GM12873 (cell line): ENCODE measurements around the gene DUS1L.

Experiments used
- TF ChIP-seq, protein P1 (sequence below): IDR thresholded peaks from 2 replicates; pipeline ENCODE4 v1.5.1; 2012; ENCODE audit warnings: low read depth, mild to moderate bottlenecking, moderate library complexity, low read length, control low read depth; ENCODE audit not compliant: insufficient read depth; ENCODE audit errors: missing control alignments

Gene DUS1L

DNA sequence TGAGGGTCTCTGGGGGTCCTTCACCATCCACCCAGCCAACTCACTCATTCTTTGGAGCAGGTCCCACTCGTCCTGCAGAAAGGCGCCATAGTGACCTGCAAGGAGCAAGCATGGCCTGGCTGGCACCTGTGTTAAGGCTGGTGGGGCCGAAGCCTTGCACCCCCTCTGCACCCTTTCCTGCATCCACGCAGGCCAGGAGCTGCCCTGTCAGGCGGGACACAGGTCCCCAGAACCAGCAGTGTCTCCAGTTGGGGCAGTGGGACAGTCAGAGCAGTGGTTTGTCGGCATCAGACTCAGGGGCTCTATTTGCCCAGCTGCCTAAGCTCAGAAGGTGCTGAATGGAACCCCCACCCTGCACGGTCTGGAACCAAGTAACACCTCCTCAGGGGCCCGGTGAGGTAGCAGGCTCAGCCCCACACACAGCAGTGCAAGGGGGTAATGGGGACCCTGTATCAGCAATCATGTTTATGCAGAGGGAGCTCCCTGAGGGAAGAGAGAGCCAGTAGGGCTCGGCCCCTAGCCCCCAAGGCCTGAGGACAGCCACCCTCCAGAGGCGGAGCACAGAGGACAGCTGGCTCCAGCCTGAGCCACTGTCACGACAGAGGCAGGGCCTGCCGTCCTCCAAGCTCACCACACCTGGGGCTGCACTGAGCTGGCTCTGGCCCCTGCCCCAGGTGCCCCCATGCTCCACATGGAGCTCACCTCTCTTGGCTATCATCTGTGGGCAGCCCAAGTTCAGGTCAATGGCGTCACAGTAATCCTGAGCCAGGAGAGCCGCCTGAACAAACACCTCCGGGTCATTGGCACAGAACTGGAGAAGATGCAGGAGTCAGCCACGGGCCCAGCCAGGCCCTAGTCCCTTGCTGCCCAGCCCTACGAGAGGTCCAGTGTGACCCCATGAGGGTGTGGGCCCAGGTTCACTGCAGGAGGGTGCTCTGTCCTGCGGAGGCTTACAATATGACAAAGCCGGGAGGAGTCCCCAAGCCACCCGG, 1.9 kb downstream of the DUS1L start:
- TF ChIP-seq, protein P1, sequence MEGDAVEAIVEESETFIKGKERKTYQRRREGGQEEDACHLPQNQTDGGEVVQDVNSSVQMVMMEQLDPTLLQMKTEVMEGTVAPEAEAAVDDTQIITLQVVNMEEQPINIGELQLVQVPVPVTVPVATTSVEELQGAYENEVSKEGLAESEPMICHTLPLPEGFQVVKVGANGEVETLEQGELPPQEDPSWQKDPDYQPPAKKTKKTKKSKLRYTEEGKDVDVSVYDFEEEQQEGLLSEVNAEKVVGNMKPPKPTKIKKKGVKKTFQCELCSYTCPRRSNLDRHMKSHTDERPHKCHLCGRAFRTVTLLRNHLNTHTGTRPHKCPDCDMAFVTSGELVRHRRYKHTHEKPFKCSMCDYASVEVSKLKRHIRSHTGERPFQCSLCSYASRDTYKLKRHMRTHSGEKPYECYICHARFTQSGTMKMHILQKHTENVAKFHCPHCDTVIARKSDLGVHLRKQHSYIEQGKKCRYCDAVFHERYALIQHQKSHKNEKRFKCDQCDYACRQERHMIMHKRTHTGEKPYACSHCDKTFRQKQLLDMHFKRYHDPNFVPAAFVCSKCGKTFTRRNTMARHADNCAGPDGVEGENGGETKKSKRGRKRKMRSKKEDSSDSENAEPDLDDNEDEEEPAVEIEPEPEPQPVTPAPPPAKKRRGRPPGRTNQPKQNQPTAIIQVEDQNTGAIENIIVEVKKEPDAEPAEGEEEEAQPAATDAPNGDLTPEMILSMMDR = no peak

DNA sequence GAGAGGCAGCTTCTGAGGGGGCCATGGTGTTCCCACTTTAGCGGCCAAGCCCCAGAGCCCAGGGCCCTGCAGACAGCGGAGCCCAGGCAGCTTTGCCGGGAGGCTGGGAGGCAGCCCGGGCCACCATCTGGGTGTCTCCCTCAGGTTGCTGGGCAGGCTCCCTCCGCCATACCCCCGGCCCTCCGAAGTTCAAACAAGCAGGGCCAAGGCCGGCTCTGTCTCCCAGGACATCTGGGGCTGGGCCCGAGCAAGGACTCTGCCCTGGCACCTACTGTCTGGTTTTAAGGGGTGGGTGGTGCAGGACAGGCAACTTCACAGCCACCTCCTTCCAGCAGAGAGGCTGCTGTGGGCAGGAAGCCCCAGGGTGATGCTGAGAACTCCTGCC, 2.6 kb downstream of the DUS1L start:
- TF ChIP-seq, protein P1 = no peak

DNA sequence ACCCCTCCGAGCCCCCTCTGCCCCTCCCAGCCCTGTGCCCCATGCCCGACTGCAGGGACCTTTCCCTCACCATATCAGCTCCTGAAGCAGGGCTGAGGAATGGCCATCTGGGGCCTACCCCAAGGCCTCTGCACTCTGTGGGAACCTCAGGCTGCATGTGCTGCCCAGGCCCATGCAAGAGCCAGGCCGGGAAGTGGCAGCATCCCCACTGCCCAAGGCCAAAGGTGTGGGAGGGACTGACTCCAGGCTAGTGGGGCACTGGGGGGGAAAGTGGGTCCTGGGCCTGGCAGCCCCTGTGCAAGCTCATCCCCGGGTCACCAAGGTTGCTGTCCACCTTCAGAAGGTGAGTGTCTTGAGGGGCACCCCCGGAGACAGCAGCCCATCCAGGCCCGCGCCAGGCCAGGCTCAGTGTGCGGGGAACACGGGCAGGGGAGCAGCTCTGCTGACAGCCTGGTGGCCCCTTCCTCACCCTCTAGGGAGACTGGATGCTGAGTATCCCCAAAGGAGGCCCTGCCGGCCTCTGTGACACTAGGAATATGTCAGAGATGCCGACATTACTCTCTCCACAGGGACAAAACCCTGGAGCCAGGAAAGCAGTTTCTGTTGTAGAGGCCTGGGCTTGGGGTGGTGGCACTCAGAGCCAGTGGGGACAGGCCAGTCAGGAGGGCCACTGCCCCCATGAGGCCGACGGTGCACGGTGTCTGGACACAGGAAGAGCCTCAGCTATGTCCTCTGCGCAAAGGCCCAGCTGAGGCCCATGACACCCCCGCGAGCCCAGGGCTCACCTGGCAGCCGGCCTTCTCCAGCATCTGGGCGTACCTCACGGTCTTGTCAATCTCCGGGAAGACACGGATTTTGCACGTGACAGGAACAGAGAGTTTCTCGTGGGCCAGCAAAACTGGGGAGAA, 3.3 kb downstream of the DUS1L start:
- TF ChIP-seq, protein P1 = no peak

DNA sequence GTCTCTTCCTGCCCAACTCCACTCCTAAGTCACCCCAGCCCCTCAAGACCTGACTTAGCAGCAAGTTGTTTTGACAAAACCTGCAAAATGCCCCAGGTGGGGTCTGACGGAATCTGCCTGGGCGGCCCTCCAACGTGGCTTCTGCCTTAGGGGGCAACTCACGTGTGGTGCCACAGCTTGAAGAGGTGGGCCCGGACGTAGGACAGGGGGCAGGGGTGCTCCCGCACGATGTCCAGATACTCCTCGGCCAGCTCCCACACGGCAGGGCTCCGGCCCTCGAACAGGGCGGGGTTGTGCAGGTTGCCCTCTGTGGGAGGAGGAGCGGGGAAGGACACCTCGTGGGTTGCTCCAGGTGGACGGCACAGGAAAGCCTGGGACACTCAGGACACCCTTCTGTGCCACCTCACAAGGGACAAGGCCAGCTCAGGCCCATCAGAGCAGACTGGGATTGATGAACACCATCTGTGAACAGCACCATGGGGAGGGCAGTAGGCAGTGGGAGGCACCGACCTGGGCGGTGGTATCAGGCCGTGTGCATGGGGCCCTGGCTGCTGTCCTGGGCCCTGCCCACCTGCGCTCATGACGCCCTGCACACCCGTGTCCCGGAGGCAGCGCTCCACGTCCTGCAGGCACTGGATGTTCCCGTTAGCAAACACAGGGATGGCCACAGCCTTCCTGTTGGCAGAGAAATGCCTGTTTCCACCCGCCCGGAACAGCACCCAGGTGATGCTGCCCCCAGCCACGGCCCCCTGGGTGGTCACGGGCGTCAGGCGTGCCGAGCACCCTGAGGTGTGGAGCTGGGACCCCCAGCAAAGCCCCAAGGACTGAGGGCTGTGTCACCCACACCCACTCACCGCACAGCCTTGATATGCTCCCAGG, 4.3 kb downstream of the DUS1L start:
- TF ChIP-seq, protein P1 = no peak

DNA sequence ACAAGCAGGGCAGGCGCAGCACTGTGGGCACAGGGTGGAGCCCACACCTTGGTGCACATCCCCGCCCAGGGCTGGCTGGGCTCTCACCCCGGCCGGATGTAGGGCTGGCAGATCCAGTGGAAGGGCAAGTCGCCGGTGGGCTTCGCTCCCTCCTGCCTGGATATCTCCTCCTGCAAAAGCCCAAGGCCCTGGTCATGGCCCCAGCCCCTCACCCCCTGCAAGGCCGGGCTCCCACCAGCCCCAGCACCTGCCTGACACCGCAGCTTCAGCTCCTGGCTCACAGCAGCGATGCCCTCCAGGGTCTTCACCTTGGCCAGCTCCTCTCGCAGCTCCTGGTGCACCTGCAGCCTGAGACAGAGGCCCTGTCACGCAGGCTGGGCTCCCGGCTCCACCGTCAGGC, 5.0 kb downstream of the DUS1L start:
- TF ChIP-seq, protein P1 = no peak

DNA sequence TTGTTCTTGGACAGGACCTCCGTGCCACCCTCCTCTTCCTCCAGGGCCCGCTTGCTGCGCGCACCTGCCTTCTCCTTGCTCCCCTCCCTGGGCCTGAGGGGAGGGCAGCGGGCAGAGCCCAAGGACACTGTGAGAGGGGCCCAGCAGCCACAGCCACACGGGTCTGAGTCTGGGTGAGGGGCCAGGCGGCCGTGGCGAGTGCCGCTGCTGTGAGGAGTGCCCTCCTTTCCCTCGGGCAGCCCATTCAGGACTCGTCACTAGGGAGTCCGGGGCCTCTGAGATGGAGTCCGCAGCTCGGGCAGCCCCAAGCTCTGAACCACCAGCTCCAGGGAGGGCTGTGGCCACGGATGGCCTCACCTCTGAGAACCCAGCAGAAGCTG, 5.6 kb downstream of the DUS1L start:
- TF ChIP-seq, protein P1 = no peak
